Activated T-helper 1 cell treated with anti-CD3 and anti-CD28 coated beads, Interleukin-12 subunit alpha, Interleukin-12 subunit beta, Interleukin-2, Interleukin-4 antibody, amounts not matched to agents 30 ng/mL and 10 ng/mL and 1 ng/mL, durations not matched to agents 14 hours and 24 hours and 36 hours (primary cell): ENCODE measurements around the gene PKM. TPM values are rescaled to one million over a fixed set of nuclear protein-coding genes. Genes with fewer than 3 reads are reported as not detected.

ENCODE experiments used
- DNase-seq: peaks from one replicate; pipeline ENCODE4 v3.0.0; 2021; ENCODE audit warnings: low spot score
- H3K27ac Mint-ChIP-seq: one replicate; pipeline ENCODE4 v1.8.0; 2021; ENCODE audit warnings: mild to moderate bottlenecking, mixed read lengths
- H3K27me3 Mint-ChIP-seq: one replicate; pipeline ENCODE4 v1.8.0; 2022; ENCODE audit warnings: mild to moderate bottlenecking, moderate library complexity, mixed read lengths; ENCODE audit not compliant: insufficient read depth
- H3K36me3 Mint-ChIP-seq: one replicate; pipeline ENCODE4 v1.8.0; 2021; ENCODE audit warnings: low read depth, mixed read lengths
- H3K4me1 Mint-ChIP-seq: one replicate; pipeline ENCODE4 v1.8.0; 2021; ENCODE audit warnings: low read depth, mixed read lengths
- H3K4me3 Mint-ChIP-seq: one replicate; pipeline ENCODE4 v1.8.0; 2021; ENCODE audit warnings: mild to moderate bottlenecking, moderate library complexity, mixed read lengths
- H3K9me3 Mint-ChIP-seq: one replicate; pipeline ENCODE4 v1.8.0; 2021; ENCODE audit warnings: mixed read lengths
- intact Hi-C: fragments of 100-400 bp; cut with micrococcal nuclease; formaldehyde crosslinking; loops from one replicate; pipeline ENCODE4 v1.15.1; 2024
- total RNA-seq: library from RNA; stranded (reverse); gene quantifications from 2 replicates; pipeline ENCODE4 v1.2.3, GENCODE V29; 2022

The PKM gene
- total RNA-seq, 1 donor from 2014 or later = 2,442 TPM

DNA sequence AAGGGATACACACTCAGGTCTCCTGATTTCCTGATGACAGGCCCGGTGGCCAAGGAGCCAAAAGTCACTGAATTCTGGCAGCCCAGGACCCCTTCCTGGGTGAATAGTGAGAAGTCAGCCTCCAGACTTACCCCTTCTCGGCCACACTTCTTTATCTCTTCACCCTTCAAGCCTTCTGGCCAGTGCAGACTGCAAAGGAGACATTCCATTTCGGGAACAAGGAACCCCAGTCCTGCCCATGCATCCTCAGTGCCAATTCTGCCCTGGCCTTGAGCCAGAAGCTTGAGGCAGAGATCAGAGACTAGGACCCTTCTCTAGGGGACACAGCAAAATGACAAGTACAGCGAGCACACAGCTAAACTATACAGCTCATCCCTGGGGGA, 62.2 kb downstream of the PKM start:
- Mint-ChIP-seq H3K4me1 (peaks cover 13% of the 10 kb centered on the region), H3K27ac (peak overlapping the region; percentile 63), H3K9me3 (no peaks in the 10 kb centered on the region), H3K27me3 (peaks cover 5% of the 10 kb centered on the region), H3K4me3 (no peak overlapping the region), H3K36me3 (no peaks in the 10 kb centered on the region)
- no peak for DNase-seq
- intact Hi-C loops = no loop called here

- Mint-ChIP-seq H3K4me3 (no peak overlapping the region), H3K27me3 (peaks cover 5% of the 10 kb centered on the region), H3K36me3 (no peaks in the 10 kb centered on the region), H3K27ac (no peak overlapping the region), H3K9me3 (no peaks in the 10 kb centered on the region), H3K4me1 (peaks cover 13% of the 10 kb centered on the region)
- DNase-seq = no peak
- intact Hi-C loops = no loop called here
Measured at GRCh38 chr15:72168131-72168807, 62.7 kb downstream of the PKM start.

DNA sequence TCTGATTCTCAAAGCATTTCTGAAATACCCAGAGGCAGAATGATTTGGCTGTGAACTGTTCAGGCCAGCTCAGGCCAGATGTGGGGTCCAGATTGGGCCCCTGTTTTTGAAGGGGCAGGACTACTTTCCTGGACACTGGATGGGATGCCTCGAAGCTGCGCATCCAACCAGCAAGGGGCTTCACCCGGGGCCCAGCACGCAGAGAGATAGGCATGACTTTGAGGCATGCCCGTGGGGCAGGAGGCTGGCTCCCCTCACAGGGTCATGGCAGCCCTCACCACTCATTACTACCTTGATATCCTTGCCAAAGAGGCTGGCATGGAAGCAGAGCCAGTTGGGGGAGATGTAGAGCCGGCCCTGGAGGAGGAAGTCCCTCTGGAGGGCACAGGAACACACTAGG, 63.5 kb downstream of the PKM start:
- intact Hi-C loops = no loop called here
- Mint-ChIP-seq H3K36me3 (no peaks in the 10 kb centered on the region), H3K9me3 (no peaks in the 10 kb centered on the region), H3K27me3 (peaks cover 7% of the 10 kb centered on the region), H3K4me1 (peaks cover 13% of the 10 kb centered on the region), H3K27ac (no peak overlapping the region), H3K4me3 (no peak overlapping the region)
- DNase-seq = no peak

GRCh38 chr15:72166716-72167417, 64.1 kb downstream of the PKM start:
- H3K9me3 Mint-ChIP-seq = no peaks in the 10 kb centered on the region
- H3K27ac Mint-ChIP-seq = no peak overlapping the region
- no peak overlapping the region for H3K4me3 Mint-ChIP-seq
- H3K36me3 Mint-ChIP-seq = no peaks in the 10 kb centered on the region
- peaks cover 7% of the 10 kb centered on the region for H3K27me3 Mint-ChIP-seq
- peaks cover 13% of the 10 kb centered on the region for H3K4me1 Mint-ChIP-seq
- DNase-seq = no peak
- intact Hi-C loops = no loop called here

GRCh38 chr15:72163719-72164118, 67.3 kb downstream of the PKM start:
- no peak for DNase-seq
- Mint-ChIP-seq H3K9me3 (no peaks in the 10 kb centered on the region), H3K27ac (no peak overlapping the region), H3K4me3 (no peak overlapping the region), H3K36me3 (no peaks in the 10 kb centered on the region), H3K27me3 (peaks cover 7% of the 10 kb centered on the region), H3K4me1 (peaks cover 9% of the 10 kb centered on the region)
- intact Hi-C loops = no loop called here

DNA sequence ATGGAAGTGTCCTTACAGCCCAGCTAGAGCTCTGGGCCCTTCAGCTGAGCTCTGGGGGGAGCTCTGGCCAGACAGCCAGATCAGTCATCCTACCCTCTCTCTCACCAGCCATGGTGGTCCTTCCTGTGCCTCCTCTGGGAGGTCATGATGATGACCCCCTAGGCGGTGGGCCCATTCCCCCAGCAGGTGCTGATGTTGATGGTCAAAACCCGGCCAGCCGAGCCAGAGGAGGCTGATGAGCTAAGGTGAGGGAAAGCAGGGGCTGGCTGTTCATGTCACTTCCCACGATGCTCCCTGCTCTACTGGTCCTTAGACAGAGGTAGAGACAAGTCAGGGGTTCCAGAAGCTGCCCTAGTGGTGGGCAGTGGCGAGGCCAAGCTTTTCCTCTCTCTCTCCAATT, 68.4 kb downstream of the PKM start:
- DNase-seq = no peak
- no peak overlapping the region for H3K27ac Mint-ChIP-seq
- no peak overlapping the region for H3K4me3 Mint-ChIP-seq
- intact Hi-C loops = no loop called here
- no peaks in the 10 kb centered on the region for H3K36me3 Mint-ChIP-seq
- H3K4me1 Mint-ChIP-seq = no peaks in the 10 kb centered on the region
- H3K9me3 Mint-ChIP-seq = no peaks in the 10 kb centered on the region
- peaks cover 12% of the 10 kb centered on the region for H3K27me3 Mint-ChIP-seq

DNA sequence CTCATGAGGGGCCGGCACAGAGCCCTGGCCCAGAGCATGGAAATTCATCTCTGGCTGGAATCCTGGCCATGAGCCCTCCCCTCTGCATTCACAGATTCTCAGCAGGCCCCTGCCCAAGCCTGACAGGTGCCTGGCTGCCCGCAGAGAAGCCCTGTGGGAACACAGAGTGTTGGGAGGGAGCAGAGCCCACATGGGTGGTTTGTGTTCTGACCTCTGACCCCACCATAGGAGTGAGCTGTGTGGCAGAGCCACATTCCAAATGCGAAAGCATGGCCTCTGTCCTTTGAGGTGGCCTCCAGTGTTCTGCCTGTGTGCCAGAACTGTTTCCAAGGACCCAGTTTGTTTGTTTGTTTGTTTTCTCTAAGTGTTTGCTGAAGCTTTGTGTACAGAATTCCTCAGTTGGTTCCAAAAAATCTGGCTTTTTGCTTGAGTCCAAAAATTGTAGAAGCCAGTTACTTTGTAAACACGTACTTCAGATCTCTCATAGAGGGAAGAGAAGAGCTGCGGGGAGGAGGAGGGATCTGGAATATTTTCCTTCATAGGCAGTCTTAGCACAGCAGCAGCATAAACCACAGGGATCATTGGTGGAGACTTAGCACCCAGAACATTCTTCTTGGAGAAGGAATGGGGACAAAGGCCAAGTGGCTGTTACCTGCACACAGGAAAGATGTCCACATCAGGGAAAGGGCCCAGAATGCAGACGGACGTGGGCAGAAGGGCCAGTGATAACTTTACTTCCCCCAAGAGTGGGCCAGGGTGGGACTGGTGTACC, 69.4 kb downstream of the PKM start:
- Mint-ChIP-seq H3K27ac (no peak overlapping the region), H3K27me3 (peaks cover 11% of the 10 kb centered on the region), H3K36me3 (no peaks in the 10 kb centered on the region), H3K4me3 (no peak overlapping the region), H3K4me1 (no peaks in the 10 kb centered on the region), H3K9me3 (no peaks in the 10 kb centered on the region)
- intact Hi-C loops = no loop called here
- DNase-seq = no peak

GRCh38 chr15:72160696-72161245, 70.2 kb downstream of the PKM start:
- Mint-ChIP-seq H3K4me1 (peaks cover 3% of the 10 kb centered on the region), H3K27ac (no peak overlapping the region), H3K4me3 (no peak overlapping the region), H3K27me3 (peaks cover 9% of the 10 kb centered on the region), H3K36me3 (no peaks in the 10 kb centered on the region), H3K9me3 (no peaks in the 10 kb centered on the region)
- DNase-seq = no peak
- intact Hi-C loops = no loop called here

- peaks cover 4% of the 10 kb centered on the region for H3K27me3 Mint-ChIP-seq
- H3K4me3 Mint-ChIP-seq = no peak overlapping the region
- no peaks in the 10 kb centered on the region for H3K9me3 Mint-ChIP-seq
- intact Hi-C loops = loop anchor here (1.0 to 5.0 kb wide), 4 partner anchors 373 to 710 kb away; no protein-coding TSS in a partner anchor
- no peaks in the 10 kb centered on the region for H3K36me3 Mint-ChIP-seq
- no peak overlapping the region for H3K27ac Mint-ChIP-seq
- no peak for DNase-seq
- H3K4me1 Mint-ChIP-seq = peaks cover 6% of the 10 kb centered on the region
Measured at GRCh38 chr15:72156928-72157327, 74.1 kb downstream of the PKM start.

DNA sequence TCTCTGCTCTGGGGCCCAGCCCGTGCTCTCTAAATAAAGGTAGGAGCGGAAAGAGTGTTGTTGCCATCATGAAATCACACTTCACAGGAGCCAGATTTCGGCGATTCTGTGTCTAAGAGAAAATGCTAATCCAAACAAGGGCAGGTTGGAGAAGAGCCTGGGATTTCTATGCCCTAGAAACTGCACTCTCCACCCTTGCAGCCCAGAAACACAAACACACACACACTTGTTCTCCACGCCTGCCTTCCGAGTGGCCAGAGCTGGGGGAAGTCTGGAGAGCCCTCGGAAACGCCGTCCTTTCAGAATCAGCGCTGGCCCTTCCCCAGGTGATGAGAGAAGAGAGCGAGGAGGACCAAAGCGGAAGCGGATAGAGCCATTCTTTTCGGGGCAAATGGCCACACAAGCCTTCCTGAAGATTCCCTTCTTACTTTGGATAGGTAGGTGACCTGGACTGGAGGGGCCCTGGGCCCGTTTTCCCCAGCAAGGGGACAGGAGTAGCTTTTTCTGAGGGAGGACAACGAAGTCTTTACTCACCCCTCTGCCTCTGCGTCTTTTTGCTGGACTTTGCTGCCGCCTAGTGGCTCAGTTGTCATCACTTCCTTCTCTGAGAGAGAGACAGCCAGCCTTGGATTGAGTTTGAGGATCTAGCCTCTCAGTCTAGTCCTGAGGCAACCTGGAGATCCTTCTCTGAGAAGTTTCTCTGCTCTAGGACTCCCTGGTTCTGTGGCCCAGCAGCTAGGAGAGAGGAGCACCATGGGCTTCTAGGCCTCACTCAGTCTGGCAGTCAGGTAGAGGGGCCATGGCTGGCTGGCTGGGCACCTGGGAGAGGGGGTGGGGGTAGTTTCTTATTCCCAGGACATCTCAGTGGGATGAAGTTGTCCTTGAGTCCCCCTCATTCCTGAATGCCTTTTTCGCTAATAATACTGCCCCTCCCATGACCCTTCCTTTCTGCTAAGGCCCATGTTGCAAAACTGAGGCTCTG, 75.1 kb downstream of the PKM start:
- no peak overlapping the region for H3K27ac Mint-ChIP-seq
- peaks cover 6% of the 10 kb centered on the region for H3K4me1 Mint-ChIP-seq
- peaks cover 4% of the 10 kb centered on the region for H3K27me3 Mint-ChIP-seq
- peak overlapping the region; percentile 73 for H3K4me3 Mint-ChIP-seq
- no peaks in the 10 kb centered on the region for H3K9me3 Mint-ChIP-seq
- intact Hi-C loops = loop anchor here (1.0 to 5.0 kb wide), 5 partner anchors 354 to 709 kb away; no protein-coding TSS in a partner anchor
- H3K36me3 Mint-ChIP-seq = no peaks in the 10 kb centered on the region
- DNase-seq = peak; percentile 67

DNA sequence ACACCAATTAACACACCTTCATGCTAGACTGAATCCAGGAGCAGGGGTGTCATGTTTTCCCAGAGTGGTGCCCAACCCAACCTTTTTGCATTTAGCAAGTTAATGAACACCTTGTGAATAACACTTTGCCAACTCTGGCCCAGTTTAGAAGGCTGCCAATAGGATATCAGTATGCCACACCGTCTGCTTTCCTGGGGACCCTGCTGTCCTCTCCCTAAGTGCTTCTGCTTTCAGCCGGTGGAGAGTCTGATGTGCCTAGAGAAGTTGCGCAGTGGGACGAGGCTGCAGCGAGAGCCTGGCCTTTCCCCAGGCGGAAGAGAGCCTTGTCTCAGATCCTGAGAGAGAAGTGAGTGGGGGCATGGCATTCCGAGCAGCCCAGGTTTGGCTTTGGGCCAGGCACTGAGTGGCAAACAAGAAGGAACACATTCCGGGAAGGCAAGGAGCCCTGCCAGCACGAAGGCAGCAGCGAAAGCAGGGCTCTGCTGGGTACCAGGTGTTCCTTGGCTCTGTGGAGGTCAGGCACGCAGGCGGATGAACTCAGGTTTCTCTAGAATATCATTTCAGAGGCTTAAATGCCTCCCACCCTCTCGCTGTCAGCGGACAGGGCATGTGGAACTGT, 75.9 kb downstream of the PKM start:
- no peaks in the 10 kb centered on the region for H3K36me3 Mint-ChIP-seq
- no peak overlapping the region for H3K27ac Mint-ChIP-seq
- peaks cover 4% of the 10 kb centered on the region for H3K27me3 Mint-ChIP-seq
- no peaks in the 10 kb centered on the region for H3K9me3 Mint-ChIP-seq
- no peak overlapping the region for H3K4me3 Mint-ChIP-seq
- DNase-seq = no peak
- H3K4me1 Mint-ChIP-seq = peaks cover 6% of the 10 kb centered on the region
- intact Hi-C loops = loop anchor here (1.0 to 5.0 kb wide), 2 partner anchors 353 to 708 kb away; no protein-coding TSS in a partner anchor

DNA sequence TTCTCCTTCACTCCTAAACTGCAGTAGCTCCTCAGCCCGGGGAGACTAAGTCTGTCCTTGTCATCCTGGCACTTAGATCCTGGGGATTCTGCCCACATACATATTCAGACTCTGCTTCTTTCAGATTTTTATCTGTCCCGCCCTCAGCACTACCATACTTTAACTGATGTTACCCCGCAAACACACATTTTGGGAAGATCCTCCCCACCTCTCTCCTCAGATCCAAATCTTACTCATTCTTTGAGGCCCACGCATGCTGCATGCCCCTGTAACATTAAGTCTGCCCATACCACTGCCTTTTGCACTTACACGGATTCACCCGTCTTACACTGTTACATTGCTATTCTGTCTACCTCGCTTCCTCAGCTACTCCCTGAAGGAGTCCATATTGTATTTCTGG, 76.7 kb downstream of the PKM start:
- Mint-ChIP-seq H3K27ac (no peak overlapping the region), H3K9me3 (no peaks in the 10 kb centered on the region), H3K4me1 (peaks cover 6% of the 10 kb centered on the region), H3K36me3 (no peaks in the 10 kb centered on the region), H3K27me3 (peaks cover 4% of the 10 kb centered on the region), H3K4me3 (no peak overlapping the region)
- DNase-seq = no peak
- intact Hi-C loops = no loop called here
